Measurements from ENCODE around the gene SLC30A1.

DNA sequence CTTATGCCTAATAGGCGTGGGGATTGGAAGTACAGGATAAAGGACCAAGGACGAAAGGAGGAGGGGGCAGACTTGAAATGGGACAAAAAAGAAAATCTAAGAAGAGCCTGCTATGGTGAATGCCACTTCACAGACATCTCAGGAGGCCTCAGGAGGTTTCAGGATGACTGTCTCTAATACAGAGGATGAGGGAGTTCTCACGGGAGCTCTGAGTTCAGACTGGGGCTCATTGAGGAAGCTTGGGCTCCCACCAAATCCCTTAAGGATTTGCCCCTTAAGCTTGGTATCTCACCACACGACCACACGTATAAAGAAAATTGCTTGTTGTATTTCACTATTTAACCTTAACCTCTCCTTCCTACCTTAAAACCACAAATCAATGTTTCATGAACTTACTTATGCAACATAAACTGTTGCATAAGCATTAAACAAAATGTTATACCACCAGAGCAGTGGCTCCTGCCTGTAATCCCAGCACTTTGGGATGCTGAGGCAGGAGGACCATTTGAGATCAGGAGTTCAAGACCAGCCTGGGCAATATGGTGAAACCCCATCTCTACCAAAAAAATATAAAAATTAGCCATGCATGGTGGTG lies 12.4 kb downstream of the SLC30A1 start:
- TF ChIP-seq EZH2 (IDR thresholded peaks at IDR 0.05) (no peak), POLR2AphosphoS5 (IDR thresholded peaks at IDR 0.05; ENCODE audit: borderline replicate concordance, low read depth, low read length) (no peak), FOXP2 (optimal IDR thresholded peaks at IDR 0.05; ENCODE audit: control extremely low read depth, extremely low read length, insufficient read depth) (no peak)
